WTC11 (cell line): Measurements from ENCODE around the gene PGD.

Source experiments
- FOXK1 ChIP-seq: sonication (generic); formaldehyde crosslinking; IDR thresholded peaks from 2 replicates; pipeline ENCODE4 v1.8.0; 2022; ENCODE audit warnings: mild to moderate bottlenecking, moderate library complexity, missing genetic modification reagents
- MXD4 ChIP-seq: fragments of 250-450 bp; sonication (Bioruptor Pico); IDR thresholded peaks from 2 replicates; pipeline ENCODE4 v1.8.0; 2021; ENCODE audit warnings: mild to moderate bottlenecking, moderate library complexity, borderline replicate concordance
- SP1 ChIP-seq: sonication (generic); formaldehyde crosslinking; conservative IDR thresholded peaks from 2 replicates; pipeline ENCODE4 v1.8.1; 2022; ENCODE audit warnings: missing genetic modification reagents
- TEAD4 ChIP-seq: sonication (generic); formaldehyde crosslinking; IDR thresholded peaks from 2 replicates; pipeline ENCODE4 v1.8.0; 2022; ENCODE audit warnings: mild to moderate bottlenecking, missing genetic modification reagents
- USF2 ChIP-seq: sonication (generic); formaldehyde crosslinking; IDR thresholded peaks from 2 replicates; pipeline ENCODE4 v1.8.1; 2023; ENCODE audit warnings: mild to moderate bottlenecking, missing genetic modification reagents, moderate library complexity
- TF ChIP-seq, protein P1 (sequence below): fragments of 200-600 bp; IDR thresholded peaks from 2 replicates; pipeline ENCODE4 v1.8.0; 2022; ENCODE audit warnings: antibody characterized with exemption

GRCh38 chr1:10398278-10398733 lies 558 bp upstream of the PGD start:
- TF ChIP-seq TEAD4 (CRISPR knock-in tag) (no peak), SP1 (CRISPR knock-in tag) (no peak), FOXK1 (CRISPR knock-in tag) (no peak; the same call in 1 of the 2 replicates), MXD4 (CRISPR knock-in tag) (no peak), USF2 (no peak)
- TF ChIP-seq, protein P1, sequence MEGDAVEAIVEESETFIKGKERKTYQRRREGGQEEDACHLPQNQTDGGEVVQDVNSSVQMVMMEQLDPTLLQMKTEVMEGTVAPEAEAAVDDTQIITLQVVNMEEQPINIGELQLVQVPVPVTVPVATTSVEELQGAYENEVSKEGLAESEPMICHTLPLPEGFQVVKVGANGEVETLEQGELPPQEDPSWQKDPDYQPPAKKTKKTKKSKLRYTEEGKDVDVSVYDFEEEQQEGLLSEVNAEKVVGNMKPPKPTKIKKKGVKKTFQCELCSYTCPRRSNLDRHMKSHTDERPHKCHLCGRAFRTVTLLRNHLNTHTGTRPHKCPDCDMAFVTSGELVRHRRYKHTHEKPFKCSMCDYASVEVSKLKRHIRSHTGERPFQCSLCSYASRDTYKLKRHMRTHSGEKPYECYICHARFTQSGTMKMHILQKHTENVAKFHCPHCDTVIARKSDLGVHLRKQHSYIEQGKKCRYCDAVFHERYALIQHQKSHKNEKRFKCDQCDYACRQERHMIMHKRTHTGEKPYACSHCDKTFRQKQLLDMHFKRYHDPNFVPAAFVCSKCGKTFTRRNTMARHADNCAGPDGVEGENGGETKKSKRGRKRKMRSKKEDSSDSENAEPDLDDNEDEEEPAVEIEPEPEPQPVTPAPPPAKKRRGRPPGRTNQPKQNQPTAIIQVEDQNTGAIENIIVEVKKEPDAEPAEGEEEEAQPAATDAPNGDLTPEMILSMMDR, result no peak
